GM12878 (cell line): ENCODE measurements around the gene UBE2O. TPM values are rescaled to one million over a fixed set of nuclear protein-coding genes. Genes with fewer than 3 reads are reported as not detected.

Source experiments
- ATF3 ChIP-seq: IDR thresholded peaks from 2 replicates; pipeline ENCODE4 v1.6.1; 2011; ENCODE audit warnings: low read depth, mild to moderate bottlenecking, low read length, moderate library complexity, borderline replicate concordance; ENCODE audit errors: extremely low read depth
- GATAD2B ChIP-seq: fragments of 450-650 bp; conservative IDR thresholded peaks from 2 replicates; pipeline ENCODE4 v1.6.1; 2017; ENCODE audit warnings: low read depth, mild to moderate bottlenecking, moderate library complexity
- RELB ChIP-seq: fragments of 450-650 bp; IDR thresholded peaks from 2 replicates; pipeline ENCODE4 v1.6.1; 2017; ENCODE audit warnings: low read depth, mild to moderate bottlenecking, moderate library complexity
- REST ChIP-seq: IDR thresholded peaks from 2 replicates; pipeline ENCODE4 v1.6.1; 2012; ENCODE audit warnings: mild to moderate bottlenecking, low read depth, low read length
- YBX1 ChIP-seq: fragments of 450-650 bp; IDR thresholded peaks from 2 replicates; pipeline ENCODE4 v1.6.1; 2016; ENCODE audit warnings: antibody characterized with exemption
- ZBTB11 ChIP-seq: fragments of 450-650 bp; formaldehyde crosslinking; IDR thresholded peaks from 2 replicates; pipeline ENCODE4 v1.5.0; 2022; ENCODE audit warnings: mild to moderate bottlenecking, missing genetic modification characterization
- ZBTB40 ChIP-seq: fragments of 450-650 bp; IDR thresholded peaks from 2 replicates; pipeline ENCODE4 v1.6.1; 2016; ENCODE audit warnings: mild to moderate bottlenecking, moderate library complexity, borderline replicate concordance
- polyA plus RNA-seq, 11 experiments: library from polyadenylated mRNA; depleted of rRNA in 4 of 11; unstranded in 6 of 11; stranded (reverse) in 5 of 11; fragments of >200 nt; fragmentation: Nextera tagmentation in 4 of 11; fragmentation: Illumina TruSeq in 1 of 11; extraction: Ambion mirVana in 4 of 11; extraction: Trizol in 1 of 11; gene quantifications; 1 replicate in 1 of 11; 2 replicates in 10 of 11; pipeline versions ENCODE4 v1.2.1 to v1.2.3, GENCODE V29; 2011 to 2016; ENCODE audit warnings: inconsistent platforms in 2 of 11, missing spikeins in 2 of 11, low read depth in 1 of 11
- total RNA-seq, 4 experiments: library from RNA; depleted of rRNA in 3 of 4; stranded (reverse); fragments of >200 nt in 3 of 4; fragmentation: Illumina TruSeq in 1 of 4; extraction: Trizol in 1 of 4; gene quantifications; 2 replicates each; pipeline versions ENCODE4 v1.2.1 to v1.2.3, GENCODE V29; 2013 to 2021

Gene UBE2O
- total and polyA plus RNA-seq, 10 of the 15 experiments (the other 5 are each of a cell fraction or from before 2014, with no cell fraction given) = 2.1 to 39.0 (median 14.1) TPM

- TF ChIP-seq ZBTB40 (no peak), GATAD2B (no peak), ZBTB11 (CRISPR knock-in tag) (no peak), YBX1 (no peak), REST (no peak), ATF3 (no peak), RELB (no peak)
- TF ChIP-seq, all 136 proteins: peak for 0
Observed at GRCh38 chr17:76474238-76474637, 21.3 kb upstream of the UBE2O start (continued).
